Measurements from ENCODE around the gene FAM219A. TPM values are rescaled to one million over a fixed set of nuclear protein-coding genes. Genes with fewer than 3 reads are reported as not detected.

Gene FAM219A
- polyA plus RNA-seq, 2 donors, result 4.2 TPM

DNA sequence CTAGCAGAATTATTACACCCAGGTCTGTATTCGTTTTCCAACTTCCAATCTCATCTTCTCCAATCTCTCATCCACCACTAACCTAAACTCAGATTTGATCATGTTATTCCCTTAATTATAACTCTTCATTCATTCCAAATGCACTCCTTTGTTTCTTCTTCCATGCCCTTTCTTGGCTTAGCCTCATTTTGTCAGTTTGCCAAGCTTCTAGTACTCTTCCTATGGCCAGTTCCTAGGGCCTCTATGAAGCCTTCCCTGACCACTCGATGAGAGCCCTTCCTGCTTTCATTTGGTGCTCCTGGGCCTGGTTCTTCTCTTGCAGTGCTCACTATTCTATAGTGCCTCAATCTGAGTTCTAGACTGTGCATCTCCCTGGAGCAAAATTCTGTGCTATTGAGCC, 5.8 kb downstream of the FAM219A start:
- 85 to 90% methylated on average over 2 of the region's 2 CpGs for WGBS, 2 donors
- no peak overlapping the region for H3K27ac ChIP-seq (ENCODE audit: low read depth in 2 of 2, low read length in 1 of 2)
- no peaks in the 10 kb centered on the region for H3K9me3 ChIP-seq (ENCODE audit: control insufficient read depth in 2 of 2, insufficient read depth in 1 of 2, low read depth in 1 of 2, low read length in 1 of 2)
- H3K4me3 ChIP-seq (ENCODE audit: low read depth in 1 of 2, low read length in 2 of 2), result no peak overlapping the region
- peaks cover 11% of the 10 kb centered on the region in 2 donors for H3K4me1 ChIP-seq (ENCODE audit: control insufficient read depth in 2 of 2, insufficient read depth in 2 of 2, low read length in 1 of 2)
- H3K27me3 ChIP-seq (ENCODE audit: control insufficient read depth in 1 of 2, insufficient read depth in 2 of 2, low read length in 2 of 2), result no peaks in the 10 kb centered on the region
- no peaks in the 10 kb centered on the region for H3K36me3 ChIP-seq (ENCODE audit: control insufficient read depth in 2 of 2, insufficient read depth in 2 of 2, low read length in 1 of 2)

DNA sequence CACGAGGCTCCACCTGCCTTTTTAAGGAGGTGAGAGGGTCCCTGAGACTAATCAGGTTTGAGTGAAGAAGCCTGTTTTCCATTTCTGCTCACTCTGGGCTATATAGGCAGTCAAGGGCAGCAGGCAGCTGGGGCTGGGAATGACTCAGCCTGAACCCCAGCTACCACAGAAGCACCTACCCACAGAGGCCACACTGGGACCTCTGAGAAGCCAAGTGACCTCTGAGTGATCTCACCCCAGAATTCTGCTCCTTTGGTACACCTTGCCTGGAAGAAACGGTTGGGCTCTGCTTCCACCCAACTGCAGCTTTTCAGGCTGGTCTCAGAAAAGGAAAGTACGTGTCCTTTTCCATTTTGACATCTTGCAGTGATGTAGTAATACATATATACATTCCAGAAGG, 6.8 kb downstream of the FAM219A start:
- Histone ChIP-seq H3K27me3 (ENCODE audit: control insufficient read depth in 1 of 2, insufficient read depth in 2 of 2, low read length in 2 of 2) (no peaks in the 10 kb centered on the region), H3K27ac (ENCODE audit: low read depth in 2 of 2, low read length in 1 of 2) (peak overlapping the region in 1 of 2 donors; percentile 38), H3K9me3 (ENCODE audit: control insufficient read depth in 2 of 2, insufficient read depth in 1 of 2, low read depth in 1 of 2, low read length in 1 of 2) (no peaks in the 10 kb centered on the region), H3K36me3 (ENCODE audit: control insufficient read depth in 2 of 2, insufficient read depth in 2 of 2, low read length in 1 of 2) (no peaks in the 10 kb centered on the region), H3K4me3 (ENCODE audit: low read depth in 1 of 2, low read length in 2 of 2) (no peak overlapping the region), H3K4me1 (ENCODE audit: control insufficient read depth in 2 of 2, insufficient read depth in 2 of 2, low read length in 1 of 2) (peaks cover 4 to 5% of the 10 kb centered on the region in 2 donors)
- 64% methylated on average over 3 of the region's 3 CpGs for WGBS, 2 donors

GRCh38 chr9:34451135-34451534, 7.2 kb downstream of the FAM219A start:
- Histone ChIP-seq H3K27ac (ENCODE audit: low read depth in 2 of 2, low read length in 1 of 2) (peak overlapping the region in 1 of 2 donors; percentile 38), H3K36me3 (ENCODE audit: control insufficient read depth in 2 of 2, insufficient read depth in 2 of 2, low read length in 1 of 2) (no peaks in the 10 kb centered on the region), H3K4me3 (ENCODE audit: low read depth in 1 of 2, low read length in 2 of 2) (no peak overlapping the region), H3K9me3 (ENCODE audit: control insufficient read depth in 2 of 2, insufficient read depth in 1 of 2, low read depth in 1 of 2, low read length in 1 of 2) (no peaks in the 10 kb centered on the region), H3K27me3 (ENCODE audit: control insufficient read depth in 1 of 2, insufficient read depth in 2 of 2, low read length in 2 of 2) (no peaks in the 10 kb centered on the region), H3K4me1 (ENCODE audit: control insufficient read depth in 2 of 2, insufficient read depth in 2 of 2, low read length in 1 of 2) (peaks cover 4 to 5% of the 10 kb centered on the region in 2 donors)
- 53 to 78% methylated on average over 2 of the region's 2 CpGs for WGBS, 2 donors

DNA sequence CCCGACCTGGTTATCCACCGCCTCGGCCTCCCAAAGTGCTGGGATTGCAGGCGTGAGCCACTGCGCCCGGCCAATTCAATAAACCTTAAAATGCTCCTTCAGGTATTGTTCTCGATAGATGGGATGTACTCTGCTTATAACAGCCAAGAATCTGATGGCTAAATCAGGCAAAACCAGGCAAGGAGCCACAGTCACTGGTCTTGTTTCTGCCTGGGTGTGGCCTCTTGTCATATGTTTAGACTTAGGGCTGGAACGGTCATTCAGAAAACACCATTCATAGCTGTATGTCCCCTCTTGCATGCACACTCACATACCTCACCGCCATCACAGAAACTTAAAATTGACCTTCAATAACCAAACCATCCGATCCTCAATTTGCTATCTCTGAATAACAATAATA, 7.7 kb downstream of the FAM219A start:
- 87 to 88% methylated on average over 10 of the region's 10 CpGs for WGBS, 2 donors
- H3K27ac ChIP-seq (ENCODE audit: low read depth in 2 of 2, low read length in 1 of 2), result peak overlapping the region in 1 of 2 donors; percentile 36
- no peaks in the 10 kb centered on the region for H3K9me3 ChIP-seq (ENCODE audit: control insufficient read depth in 2 of 2, insufficient read depth in 1 of 2, low read depth in 1 of 2, low read length in 1 of 2)
- no peaks in the 10 kb centered on the region for H3K27me3 ChIP-seq (ENCODE audit: control insufficient read depth in 1 of 2, insufficient read depth in 2 of 2, low read length in 2 of 2)
- H3K4me3 ChIP-seq (ENCODE audit: low read depth in 1 of 2, low read length in 2 of 2), result no peak overlapping the region
- no peaks in the 10 kb centered on the region for H3K36me3 ChIP-seq (ENCODE audit: control insufficient read depth in 2 of 2, insufficient read depth in 2 of 2, low read length in 1 of 2)
- peaks cover 4 to 5% of the 10 kb centered on the region in 2 donors for H3K4me1 ChIP-seq (ENCODE audit: control insufficient read depth in 2 of 2, insufficient read depth in 2 of 2, low read length in 1 of 2)

GRCh38 chr9:34446951-34447350, 11.4 kb downstream of the FAM219A start:
- no peaks in the 10 kb centered on the region for H3K27me3 ChIP-seq (ENCODE audit: control insufficient read depth in 1 of 2, insufficient read depth in 2 of 2, low read length in 2 of 2)
- peaks cover 2 to 4% of the 10 kb centered on the region in 2 donors for H3K4me1 ChIP-seq (ENCODE audit: control insufficient read depth in 2 of 2, insufficient read depth in 2 of 2, low read length in 1 of 2)
- no peak overlapping the region for H3K4me3 ChIP-seq (ENCODE audit: low read depth in 1 of 2, low read length in 2 of 2)
- H3K36me3 ChIP-seq (ENCODE audit: control insufficient read depth in 2 of 2, insufficient read depth in 2 of 2, low read length in 1 of 2), result no peaks in the 10 kb centered on the region
- no peak overlapping the region for H3K27ac ChIP-seq (ENCODE audit: low read depth in 2 of 2, low read length in 1 of 2)
- WGBS, 2 donors, result 94 to 100% methylated on average over 1 of the region's 1 CpG
- no peaks in the 10 kb centered on the region for H3K9me3 ChIP-seq (ENCODE audit: control insufficient read depth in 2 of 2, insufficient read depth in 1 of 2, low read depth in 1 of 2, low read length in 1 of 2)

GRCh38 chr9:34446468-34446891, 11.9 kb downstream of the FAM219A start:
- peaks cover 2 to 3% of the 10 kb centered on the region in 2 donors for H3K4me1 ChIP-seq (ENCODE audit: control insufficient read depth in 2 of 2, insufficient read depth in 2 of 2, low read length in 1 of 2)
- no peaks in the 10 kb centered on the region for H3K36me3 ChIP-seq (ENCODE audit: control insufficient read depth in 2 of 2, insufficient read depth in 2 of 2, low read length in 1 of 2)
- H3K9me3 ChIP-seq (ENCODE audit: control insufficient read depth in 2 of 2, insufficient read depth in 1 of 2, low read depth in 1 of 2, low read length in 1 of 2), result no peaks in the 10 kb centered on the region
- H3K4me3 ChIP-seq (ENCODE audit: low read depth in 1 of 2, low read length in 2 of 2), result no peak overlapping the region
- no peak overlapping the region for H3K27ac ChIP-seq (ENCODE audit: low read depth in 2 of 2, low read length in 1 of 2)
- no peaks in the 10 kb centered on the region for H3K27me3 ChIP-seq (ENCODE audit: control insufficient read depth in 1 of 2, insufficient read depth in 2 of 2, low read length in 2 of 2)

DNA sequence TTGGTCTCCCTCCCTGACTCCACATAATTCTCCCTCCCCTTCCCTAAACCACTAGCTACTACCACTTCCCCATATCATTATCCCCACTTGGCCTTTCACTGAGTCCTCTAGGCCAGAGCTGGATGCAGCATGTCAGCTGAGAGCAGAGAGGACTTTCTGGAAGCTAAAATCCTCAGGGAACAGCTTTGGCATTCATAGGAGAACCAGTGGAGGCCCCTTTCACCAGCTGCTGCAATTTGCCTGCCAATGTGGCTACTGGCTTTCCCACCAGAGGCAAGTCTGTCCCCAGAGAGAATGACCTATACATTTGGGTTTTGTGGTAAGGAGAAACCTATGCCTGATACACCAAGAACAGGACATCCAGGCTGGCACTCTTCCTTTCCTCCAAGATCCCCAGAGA, 14.4 kb downstream of the FAM219A start:
- Histone ChIP-seq H3K36me3 (ENCODE audit: control insufficient read depth in 2 of 2, insufficient read depth in 2 of 2, low read length in 1 of 2) (no peaks in the 10 kb centered on the region), H3K27me3 (ENCODE audit: control insufficient read depth in 1 of 2, insufficient read depth in 2 of 2, low read length in 2 of 2) (no peaks in the 10 kb centered on the region), H3K9me3 (ENCODE audit: control insufficient read depth in 2 of 2, insufficient read depth in 1 of 2, low read depth in 1 of 2, low read length in 1 of 2) (no peaks in the 10 kb centered on the region), H3K4me1 (ENCODE audit: control insufficient read depth in 2 of 2, insufficient read depth in 2 of 2, low read length in 1 of 2) (no peaks in the 10 kb centered on the region), H3K27ac (ENCODE audit: low read depth in 2 of 2, low read length in 1 of 2) (no peak overlapping the region), H3K4me3 (ENCODE audit: low read depth in 1 of 2, low read length in 2 of 2) (no peak overlapping the region)

- Histone ChIP-seq H3K27me3 (ENCODE audit: control insufficient read depth in 1 of 2, insufficient read depth in 2 of 2, low read length in 2 of 2) (no peaks in the 10 kb centered on the region), H3K36me3 (ENCODE audit: control insufficient read depth in 2 of 2, insufficient read depth in 2 of 2, low read length in 1 of 2) (no peaks in the 10 kb centered on the region), H3K27ac (ENCODE audit: low read depth in 2 of 2, low read length in 1 of 2) (no peak overlapping the region), H3K4me1 (ENCODE audit: control insufficient read depth in 2 of 2, insufficient read depth in 2 of 2, low read length in 1 of 2) (no peaks in the 10 kb centered on the region), H3K4me3 (ENCODE audit: low read depth in 1 of 2, low read length in 2 of 2) (no peak overlapping the region), H3K9me3 (ENCODE audit: control insufficient read depth in 2 of 2, insufficient read depth in 1 of 2, low read depth in 1 of 2, low read length in 1 of 2) (no peaks in the 10 kb centered on the region)
- WGBS, 2 donors, result 55 to 68% methylated on average over 2 of the region's 2 CpGs
Measured at GRCh38 chr9:34443533-34443932, 14.8 kb downstream of the FAM219A start.

- H3K36me3 ChIP-seq (ENCODE audit: control insufficient read depth in 2 of 2, insufficient read depth in 2 of 2, low read length in 1 of 2), result no peaks in the 10 kb centered on the region
- H3K27ac ChIP-seq (ENCODE audit: low read depth in 2 of 2, low read length in 1 of 2), result no peak overlapping the region
- WGBS, 2 donors, result 98 to 100% methylated on average over 1 of the region's 1 CpG
- no peaks in the 10 kb centered on the region for H3K4me1 ChIP-seq (ENCODE audit: control insufficient read depth in 2 of 2, insufficient read depth in 2 of 2, low read length in 1 of 2)
- no peaks in the 10 kb centered on the region for H3K9me3 ChIP-seq (ENCODE audit: control insufficient read depth in 2 of 2, insufficient read depth in 1 of 2, low read depth in 1 of 2, low read length in 1 of 2)
- no peaks in the 10 kb centered on the region for H3K27me3 ChIP-seq (ENCODE audit: control insufficient read depth in 1 of 2, insufficient read depth in 2 of 2, low read length in 2 of 2)
- H3K4me3 ChIP-seq (ENCODE audit: low read depth in 1 of 2, low read length in 2 of 2), result no peak overlapping the region
Measured at GRCh38 chr9:34442770-34443169, 15.6 kb downstream of the FAM219A start.

GRCh38 chr9:34440017-34440416, 18.4 kb downstream of the FAM219A start:
- Histone ChIP-seq H3K4me1 (ENCODE audit: control insufficient read depth in 2 of 2, insufficient read depth in 2 of 2, low read length in 1 of 2) (no peaks in the 10 kb centered on the region), H3K36me3 (ENCODE audit: control insufficient read depth in 2 of 2, insufficient read depth in 2 of 2, low read length in 1 of 2) (no peaks in the 10 kb centered on the region), H3K27me3 (ENCODE audit: control insufficient read depth in 1 of 2, insufficient read depth in 2 of 2, low read length in 2 of 2) (no peaks in the 10 kb centered on the region), H3K27ac (ENCODE audit: low read depth in 2 of 2, low read length in 1 of 2) (no peak overlapping the region), H3K9me3 (ENCODE audit: control insufficient read depth in 2 of 2, insufficient read depth in 1 of 2, low read depth in 1 of 2, low read length in 1 of 2) (no peaks in the 10 kb centered on the region), H3K4me3 (ENCODE audit: low read depth in 1 of 2, low read length in 2 of 2) (no peak overlapping the region)
